ENCODE results near the gene DHRS9. TPM values are rescaled to one million over a fixed set of nuclear protein-coding genes. Genes with fewer than 3 reads are reported as not detected.

DHRS9 gene
- total and polyA plus RNA-seq, 9 of the 15 experiments (the other 6 are each of a cell fraction or from before 2014, with no cell fraction given): 0.27 to 1.7 (median 0.69) TPM

DNA sequence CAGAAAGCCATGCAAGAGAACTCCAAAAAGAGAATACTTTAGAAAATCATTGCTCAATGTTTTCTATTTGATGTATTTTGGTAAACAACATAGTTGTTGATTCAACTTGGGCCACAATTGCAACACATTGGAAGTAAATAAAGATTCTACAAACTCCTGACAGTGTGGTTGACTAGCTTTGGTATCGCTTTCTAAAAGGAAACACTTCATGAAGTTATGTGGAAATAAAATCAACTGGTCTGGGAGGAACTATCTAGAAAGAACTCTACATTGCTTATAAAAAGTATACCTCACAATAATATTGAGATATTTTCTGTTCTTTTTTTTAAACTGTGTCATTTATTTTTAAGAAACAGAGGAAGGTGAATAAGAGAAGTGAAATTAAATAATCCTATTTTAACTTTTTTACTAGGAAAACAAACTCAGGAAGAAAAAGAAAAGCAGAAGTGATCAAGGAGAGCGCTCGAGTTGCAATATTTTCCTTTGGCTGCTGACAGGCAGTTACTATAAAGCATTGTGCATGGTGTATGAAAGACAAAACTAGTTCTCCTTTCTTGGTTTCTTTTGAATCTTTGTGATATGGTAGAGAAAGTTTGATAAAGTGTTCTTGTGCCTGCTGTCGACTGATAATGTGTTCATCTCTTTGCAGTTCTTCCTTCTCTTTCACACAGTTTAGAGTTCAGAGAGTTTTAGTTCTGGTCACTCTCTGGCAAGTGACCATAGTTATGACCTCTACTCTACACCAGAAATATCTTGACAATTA, 3.0 kb downstream of the DHRS9 start (continued):
- TF ChIP-seq BRD9 (IDR thresholded peaks at IDR 0.05; ENCODE audit: low read depth, partially characterized antibody) (no peak), TGIF2 (CRISPR knock-in tag; IDR thresholded peaks at IDR 0.05) (no peak), PBX2 (CRISPR knock-in tag; IDR thresholded peaks at IDR 0.05; ENCODE audit: low read depth) (no peak), PBX2 (tag; conservative IDR thresholded peaks at IDR 0.05; ENCODE audit: low read depth) (peak; percentile 84), ZBTB33 (CRISPR knock-in tag; IDR thresholded peaks at IDR 0.05) (0 out of 2 replicates have a peak, but pooled peaks have one; percentile 28), ZNF511 (CRISPR knock-in tag; IDR thresholded peaks at IDR 0.05) (no peak), POLR3A (IDR thresholded peaks at IDR 0.05; ENCODE audit: borderline replicate concordance, extremely low read depth, insufficient read depth, insufficient read length) (no peak), ZBTB26 (CRISPR knock-in tag; IDR thresholded peaks at IDR 0.05) (no peak), NR4A1 (CRISPR knock-in tag; IDR thresholded peaks at IDR 0.05) (no peak), NR4A1 (tag; IDR thresholded peaks at IDR 0.05) (no peak), OTX1 (CRISPR knock-in tag; IDR thresholded peaks at IDR 0.05) (no peak), ZNF165 (CRISPR knock-in tag; IDR thresholded peaks at IDR 0.05; ENCODE audit: borderline replicate concordance) (no peak), ZBTB12 (CRISPR knock-in tag; IDR thresholded peaks at IDR 0.05) (no peak), ZBTB7A (IDR thresholded peaks at IDR 0.05; ENCODE audit: borderline replicate concordance, control insufficient read depth, low read depth, low read length) (no peak), NFXL1 (CRISPR knock-in tag; IDR thresholded peaks at IDR 0.05) (no peak), ZNF263 (CRISPR knock-in tag; IDR thresholded peaks at IDR 0.05; ENCODE audit: borderline replicate concordance) (no peak), SRSF7 (optimal IDR thresholded peaks at IDR 0.05; ENCODE audit: low read depth, low read length) (no peak), MAFG (tag; conservative IDR thresholded peaks at IDR 0.05) (no peak)
- TF ChIP-seq, protein P1, sequence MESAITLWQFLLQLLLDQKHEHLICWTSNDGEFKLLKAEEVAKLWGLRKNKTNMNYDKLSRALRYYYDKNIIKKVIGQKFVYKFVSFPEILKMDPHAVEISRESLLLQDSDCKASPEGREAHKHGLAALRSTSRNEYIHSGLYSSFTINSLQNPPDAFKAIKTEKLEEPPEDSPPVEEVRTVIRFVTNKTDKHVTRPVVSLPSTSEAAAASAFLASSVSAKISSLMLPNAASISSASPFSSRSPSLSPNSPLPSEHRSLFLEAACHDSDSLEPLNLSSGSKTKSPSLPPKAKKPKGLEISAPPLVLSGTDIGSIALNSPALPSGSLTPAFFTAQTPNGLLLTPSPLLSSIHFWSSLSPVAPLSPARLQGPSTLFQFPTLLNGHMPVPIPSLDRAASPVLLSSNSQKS (CRISPR knock-in tag; IDR thresholded peaks at IDR 0.05): no peak
